Fibroblast of pulmonary artery (primary cell): ENCODE results near the gene LRRC32.

Experiments used
- DNase-seq: peaks from one replicate; pipeline ENCODE4 v3.0.0-alpha.2; 2010; ENCODE audit warnings: low read depth
- H3K4me3 ChIP-seq: replicated peaks from 2 replicates; pipeline ENCODE4 v1.5.1; 2011; ENCODE audit warnings: low read depth, mild to moderate bottlenecking, control low read depth, low read length, moderate library complexity
- CTCF ChIP-seq: IDR thresholded peaks from 2 replicates; pipeline ENCODE4 v1.5.1; 2011; ENCODE audit warnings: mild to moderate bottlenecking, control low read depth, low read length, inconsistent platforms; ENCODE audit errors: missing control alignments

Gene LRRC32

GRCh38 chr11:76714493-76714892, 43.9 kb upstream of the LRRC32 start:
- no peak for TF ChIP-seq CTCF
- DNase-seq = no peak
- H3K4me3 ChIP-seq = no peak overlapping the region

GRCh38 chr11:76713499-76713898, 43.0 kb upstream of the LRRC32 start:
- no peak overlapping the region for H3K4me3 ChIP-seq
- no peak for TF ChIP-seq CTCF
- DNase-seq = no peak

- no peak for TF ChIP-seq CTCF
- no peak for DNase-seq
- H3K4me3 ChIP-seq = no peak overlapping the region
Observed at GRCh38 chr11:76712125-76712524, 41.6 kb upstream of the LRRC32 start.

- DNase-seq = no peak
- TF ChIP-seq CTCF = no peak
- no peak overlapping the region for H3K4me3 ChIP-seq
Observed at GRCh38 chr11:76709756-76710155, 39.2 kb upstream of the LRRC32 start.

GRCh38 chr11:76708972-76709660, 38.6 kb upstream of the LRRC32 start:
- no peak for TF ChIP-seq CTCF
- no peak for DNase-seq
- no peak overlapping the region for H3K4me3 ChIP-seq

GRCh38 chr11:76707293-76707825, 36.8 kb upstream of the LRRC32 start:
- no peak for DNase-seq
- no peak for TF ChIP-seq CTCF
- H3K4me3 ChIP-seq = no peak overlapping the region

- DNase-seq = no peak
Observed at GRCh38 chr11:76706667-76707066, 36.1 kb upstream of the LRRC32 start.

More at GRCh38 chr11:76706667-76707066, 36.1 kb upstream of the LRRC32 start:
- no peak overlapping the region for H3K4me3 ChIP-seq
- no peak for TF ChIP-seq CTCF
